Activated CD4-positive, alpha-beta T cell treated with anti-CD3 and anti-CD28 coated beads, Interleukin-2, amount 10 ng/mL, durations not matched to agents 24 days and 14 days (primary cell): ENCODE results near the gene C9orf152. TPM values are rescaled to one million over a fixed set of nuclear protein-coding genes. Genes with fewer than 3 reads are reported as not detected.
"Not testable (repeated sequence)": the region's sequence is repeated elsewhere in the genome, so short reads cannot be mapped to it uniquely, and the experiment has no call there.

Source experiments
- DNase-seq: peaks from one replicate; pipeline ENCODE4 v3.0.0; 2022
- H3K27ac Mint-ChIP-seq: one replicate; pipeline ENCODE4 v1.8.0; 2022; ENCODE audit warnings: mild to moderate bottlenecking, mixed read lengths
- H3K27me3 Mint-ChIP-seq: one replicate; pipeline ENCODE4 v1.8.0; 2022; ENCODE audit warnings: mixed read lengths
- H3K36me3 Mint-ChIP-seq: one replicate; pipeline ENCODE4 v1.8.0; 2022; ENCODE audit warnings: low read depth, mild to moderate bottlenecking, mixed read lengths
- H3K4me1 Mint-ChIP-seq: one replicate; pipeline ENCODE4 v1.8.0; 2021; ENCODE audit warnings: mixed read lengths
- H3K4me3 Mint-ChIP-seq: one replicate; pipeline ENCODE4 v1.8.0; 2022; ENCODE audit warnings: mild to moderate bottlenecking, moderate library complexity, mixed read lengths
- H3K9me3 Mint-ChIP-seq: one replicate; pipeline ENCODE4 v1.8.0; 2021; ENCODE audit warnings: mixed read lengths
- intact Hi-C: fragments of 100-400 bp; cut with micrococcal nuclease; formaldehyde crosslinking; loops from one replicate; pipeline ENCODE4 v1.15.1; 2023
- total RNA-seq: library from RNA; stranded (reverse); gene quantifications from 2 replicates; pipeline ENCODE4 v1.2.3, GENCODE V29; 2022

C9orf152 gene
- total RNA-seq, 1 donor from 2014 or later, result not detected

DNA sequence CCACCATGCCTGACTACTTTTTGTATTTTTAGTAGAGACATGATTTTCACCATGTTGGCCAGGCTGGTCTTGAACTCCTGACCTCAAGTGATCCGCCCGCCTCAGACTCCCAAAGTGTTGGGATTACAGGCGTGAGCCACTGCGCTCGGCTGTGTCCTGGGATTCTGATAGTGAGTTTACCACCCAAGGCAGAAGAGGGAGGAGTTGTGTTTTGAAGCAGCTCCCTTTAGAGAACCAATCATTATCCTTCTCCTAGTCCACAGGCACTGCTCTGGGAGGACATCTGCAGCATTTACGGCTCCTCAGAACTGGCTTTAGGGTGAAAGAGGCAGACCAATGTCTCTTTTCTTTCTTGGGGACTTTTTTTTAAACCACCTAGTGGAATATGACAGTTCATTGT, 5.7 kb downstream of the C9orf152 start:
- DNase-seq, result no peak
- Mint-ChIP-seq H3K9me3 (no peaks in the 10 kb centered on the region), H3K36me3 (no peaks in the 10 kb centered on the region), H3K27ac (no peak overlapping the region), H3K4me3 (no peak overlapping the region), H3K27me3 (peaks cover 16% of the 10 kb centered on the region), H3K4me1 (no peaks in the 10 kb centered on the region)
- intact Hi-C loops, result no loop called here

DNA sequence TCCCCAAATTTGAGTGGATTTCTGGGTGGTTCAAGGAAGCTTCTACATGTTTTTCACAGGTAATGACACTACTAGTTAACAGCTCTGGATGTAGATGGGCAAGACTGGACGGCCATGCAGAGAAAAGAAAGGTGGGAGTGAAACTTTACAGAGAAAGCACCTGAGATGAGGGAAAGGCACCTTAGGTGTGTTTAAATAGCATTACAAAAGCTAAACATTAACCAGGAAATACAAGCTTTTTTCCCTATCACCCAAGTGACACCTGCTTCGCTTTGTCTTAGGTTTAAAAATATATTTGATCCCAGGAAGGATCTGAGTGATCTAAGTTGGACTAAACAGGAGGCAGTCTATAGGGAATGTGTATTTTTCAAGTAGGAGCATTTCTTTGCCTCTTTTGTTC, 8.3 kb downstream of the C9orf152 start:
- no peak overlapping the region for H3K27ac Mint-ChIP-seq
- H3K4me3 Mint-ChIP-seq, result no peak overlapping the region
- no peaks in the 10 kb centered on the region for H3K4me1 Mint-ChIP-seq
- no peaks in the 10 kb centered on the region for H3K9me3 Mint-ChIP-seq
- intact Hi-C loops, result no loop called here
- no peaks in the 10 kb centered on the region for H3K36me3 Mint-ChIP-seq
- DNase-seq, result no peak
- peaks cover 10% of the 10 kb centered on the region for H3K27me3 Mint-ChIP-seq

DNA sequence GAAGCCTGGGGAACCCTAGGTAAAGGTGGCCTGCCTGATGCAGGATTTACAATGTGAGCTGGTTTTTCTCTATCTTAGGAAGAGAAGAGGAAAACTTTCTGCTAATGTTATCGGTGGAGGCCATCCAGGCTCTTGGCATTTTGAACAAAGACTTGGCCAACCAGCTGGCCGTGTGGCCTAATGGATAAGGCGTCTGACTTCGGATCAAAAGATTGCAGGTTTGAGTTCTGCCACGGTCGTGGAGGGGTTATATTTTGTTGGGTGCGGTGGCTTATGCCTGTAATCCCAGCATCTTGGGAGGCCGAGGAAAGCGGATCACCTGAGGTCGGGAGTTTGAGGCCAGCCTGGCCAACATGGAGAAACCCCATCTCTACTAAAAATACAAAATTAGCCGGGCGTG, 9.6 kb downstream of the C9orf152 start:
- peaks cover 3% of the 10 kb centered on the region for H3K4me1 Mint-ChIP-seq
- peaks cover 8% of the 10 kb centered on the region for H3K27me3 Mint-ChIP-seq
- no peak overlapping the region for H3K27ac Mint-ChIP-seq
- H3K36me3 Mint-ChIP-seq, result no peaks in the 10 kb centered on the region
- no peak overlapping the region for H3K4me3 Mint-ChIP-seq
- no peaks in the 10 kb centered on the region for H3K9me3 Mint-ChIP-seq
- intact Hi-C loops, result no loop called here
- DNase-seq, result no peak

DNA sequence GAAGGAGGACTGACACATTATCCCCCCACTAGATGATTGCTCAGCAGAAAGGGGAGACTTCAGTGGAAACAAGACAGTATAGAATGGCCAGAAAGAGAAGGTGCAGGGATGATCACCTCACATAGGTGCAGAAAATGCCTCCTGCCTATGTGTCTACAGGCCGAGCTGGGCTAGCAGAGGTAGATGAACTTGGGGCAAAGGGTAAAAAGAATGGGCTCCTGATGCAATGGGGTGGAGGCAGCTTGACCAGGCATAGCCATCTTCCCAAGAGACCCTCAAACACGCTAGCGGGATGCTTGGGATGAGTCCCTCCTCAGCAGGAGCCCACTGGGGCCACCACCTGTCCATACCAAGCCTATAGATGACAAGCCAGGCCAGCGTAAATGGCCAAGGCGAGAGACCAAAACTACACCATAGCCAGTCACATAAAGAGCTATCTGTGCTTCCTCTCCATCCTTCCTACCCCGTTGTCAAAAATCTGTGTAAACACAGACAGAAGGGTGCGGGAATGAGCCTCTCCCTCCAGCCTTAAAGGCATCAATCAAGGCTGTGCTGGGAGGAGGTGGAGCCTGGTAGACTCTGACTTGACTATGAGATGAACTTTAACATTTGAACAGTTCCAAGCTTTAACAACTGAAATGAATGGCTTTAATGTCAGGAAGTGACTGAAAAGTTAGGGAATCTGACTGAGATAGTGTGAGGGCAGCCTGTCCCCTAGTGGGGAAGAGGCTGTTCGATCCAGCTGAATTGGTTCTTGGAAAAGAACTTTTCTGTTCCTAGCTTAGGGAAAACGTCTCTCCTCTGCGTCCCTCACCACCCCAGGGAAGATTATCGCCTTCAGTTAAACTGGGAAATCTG, 10.4 kb downstream of the C9orf152 start:
- Mint-ChIP-seq H3K27me3 (peaks cover 8% of the 10 kb centered on the region), H3K4me3 (no peak overlapping the region), H3K4me1 (peaks cover 9% of the 10 kb centered on the region), H3K9me3 (no peaks in the 10 kb centered on the region), H3K36me3 (no peaks in the 10 kb centered on the region), H3K27ac (no peak overlapping the region)
- no peak for DNase-seq
- intact Hi-C loops, result no loop called here

DNA sequence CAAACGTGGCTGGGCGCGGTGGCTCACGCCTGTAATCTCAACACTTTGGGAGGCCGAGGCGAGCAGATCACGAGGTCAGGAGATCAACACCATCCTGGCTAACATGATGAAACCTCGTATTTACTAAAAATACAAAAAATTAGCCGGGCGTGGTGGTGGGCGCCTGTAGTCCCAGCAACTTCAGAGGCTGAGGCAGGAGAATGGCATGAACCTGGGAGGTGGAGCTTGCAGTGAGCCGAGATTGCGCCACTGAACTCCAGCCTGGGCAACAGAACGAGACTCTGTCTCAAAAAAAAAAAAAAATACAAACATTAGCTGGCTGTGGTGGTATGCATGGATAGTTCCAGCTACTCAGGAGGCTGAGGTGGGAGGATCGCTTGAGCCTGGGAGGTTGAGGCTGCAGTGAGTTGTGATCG, 11.9 kb downstream of the C9orf152 start:
- intact Hi-C loops, H3K27ac Mint-ChIP-seq, H3K9me3 Mint-ChIP-seq, DNase-seq, H3K4me1 Mint-ChIP-seq, H3K4me3 Mint-ChIP-seq, H3K27me3 Mint-ChIP-seq, H3K36me3 Mint-ChIP-seq: not testable (repeated sequence)

DNA sequence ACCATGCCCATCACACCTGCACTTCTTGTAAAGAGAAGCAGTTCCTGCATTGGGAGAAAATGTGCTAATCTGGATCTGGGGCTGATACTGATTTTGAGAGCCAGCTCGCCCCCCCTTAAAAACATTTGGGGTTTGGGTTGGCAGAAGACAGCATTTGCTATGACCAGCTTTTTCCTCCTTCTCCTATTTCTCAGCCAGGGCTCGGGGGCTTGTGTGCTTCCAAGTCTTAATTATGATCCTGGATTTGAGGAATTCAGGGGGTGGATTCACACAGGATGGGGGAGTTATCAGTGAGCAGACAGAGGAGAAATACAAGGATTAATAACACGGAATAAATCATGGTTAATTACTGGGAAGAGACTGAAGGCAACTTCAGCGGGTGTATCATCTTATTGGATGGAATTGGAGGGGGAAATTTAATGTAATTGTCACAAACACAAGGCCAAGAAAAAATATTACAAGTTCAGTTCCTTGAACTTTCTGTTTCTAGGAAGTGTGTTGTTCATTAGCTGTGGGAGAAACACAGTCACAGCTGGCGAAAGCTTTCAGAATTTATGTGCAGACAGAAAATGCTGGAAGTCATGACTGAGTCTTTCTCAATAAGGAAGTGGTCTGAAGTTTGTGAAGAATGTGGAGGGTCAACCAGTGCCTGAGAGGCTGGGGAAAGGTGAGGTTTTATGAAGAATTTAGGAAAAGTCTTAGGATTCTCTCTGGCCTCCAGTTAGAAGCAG, 15.3 kb downstream of the C9orf152 start:
- Mint-ChIP-seq H3K36me3 (no peaks in the 10 kb centered on the region), H3K9me3 (no peaks in the 10 kb centered on the region), H3K27ac (no peak overlapping the region), H3K27me3 (no peaks in the 10 kb centered on the region), H3K4me3 (no peak overlapping the region), H3K4me1 (peaks cover 12% of the 10 kb centered on the region)
- no peak for DNase-seq
- intact Hi-C loops, result no loop called here

DNA sequence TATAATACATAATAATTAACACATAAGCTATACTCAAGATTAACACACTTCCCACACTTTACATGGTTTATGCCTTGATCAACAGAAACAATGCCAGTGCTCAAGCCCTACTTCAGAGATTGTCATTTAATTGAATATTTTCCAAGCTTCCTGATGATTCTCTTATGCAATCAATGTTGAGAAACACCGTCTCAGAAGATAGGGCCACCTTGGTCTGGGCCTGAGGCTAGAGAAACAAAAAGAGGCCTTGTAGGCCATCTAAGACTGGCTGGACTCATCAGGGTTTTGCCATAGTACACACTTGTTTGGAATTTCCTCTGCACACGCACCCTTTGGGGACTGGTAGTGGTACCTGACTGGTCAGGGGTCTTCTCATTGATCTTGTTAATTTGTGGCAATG, 16.3 kb downstream of the C9orf152 start:
- no peak for DNase-seq
- Mint-ChIP-seq H3K36me3 (no peaks in the 10 kb centered on the region), H3K4me3 (no peak overlapping the region), H3K27me3 (no peaks in the 10 kb centered on the region), H3K27ac (no peak overlapping the region), H3K9me3 (no peaks in the 10 kb centered on the region), H3K4me1 (peaks cover 12% of the 10 kb centered on the region)
- intact Hi-C loops, result no loop called here

DNA sequence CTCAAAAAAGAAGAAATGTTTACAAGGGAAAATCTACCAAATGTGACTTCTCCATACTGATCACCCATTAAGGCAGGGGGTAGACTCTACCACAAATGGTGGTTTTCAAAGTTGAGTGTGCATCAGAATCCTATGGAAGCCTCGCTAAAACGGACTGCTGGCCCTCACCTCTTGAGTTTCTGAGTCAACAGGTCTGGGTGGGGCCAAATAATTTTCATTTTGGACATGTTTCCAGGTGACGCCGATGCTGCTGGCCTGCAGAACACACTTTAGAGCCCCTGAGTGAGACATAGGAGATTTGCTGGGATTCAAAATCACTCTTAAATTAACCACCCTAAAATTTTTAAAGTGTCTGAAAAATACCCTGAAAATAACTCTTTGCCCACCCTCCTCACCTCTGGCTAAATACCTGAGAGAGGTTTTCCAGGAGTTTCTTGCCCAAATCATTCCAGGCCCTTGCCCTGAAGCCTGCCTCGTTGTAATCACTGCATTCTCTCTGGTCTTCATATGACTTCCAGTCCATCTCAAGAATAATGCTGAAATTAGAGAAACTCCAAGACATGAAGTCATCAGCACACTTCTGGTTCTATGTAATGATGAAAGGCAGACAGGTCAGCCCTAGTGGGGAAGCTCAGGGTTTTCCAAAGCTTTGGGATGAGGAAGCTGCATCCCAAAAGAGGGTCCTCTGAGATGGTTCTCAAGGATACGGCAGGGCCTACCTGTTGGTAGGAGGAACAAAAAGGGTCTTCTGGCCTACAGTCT, 18.2 kb downstream of the C9orf152 start:
- no peak for DNase-seq
- no peak overlapping the region for H3K27ac Mint-ChIP-seq
- H3K36me3 Mint-ChIP-seq, result no peaks in the 10 kb centered on the region
- peaks cover 15% of the 10 kb centered on the region for H3K4me1 Mint-ChIP-seq
- intact Hi-C loops, result no loop called here
- H3K27me3 Mint-ChIP-seq, result peaks cover 3% of the 10 kb centered on the region
- H3K9me3 Mint-ChIP-seq, result no peaks in the 10 kb centered on the region
- no peak overlapping the region for H3K4me3 Mint-ChIP-seq

DNA sequence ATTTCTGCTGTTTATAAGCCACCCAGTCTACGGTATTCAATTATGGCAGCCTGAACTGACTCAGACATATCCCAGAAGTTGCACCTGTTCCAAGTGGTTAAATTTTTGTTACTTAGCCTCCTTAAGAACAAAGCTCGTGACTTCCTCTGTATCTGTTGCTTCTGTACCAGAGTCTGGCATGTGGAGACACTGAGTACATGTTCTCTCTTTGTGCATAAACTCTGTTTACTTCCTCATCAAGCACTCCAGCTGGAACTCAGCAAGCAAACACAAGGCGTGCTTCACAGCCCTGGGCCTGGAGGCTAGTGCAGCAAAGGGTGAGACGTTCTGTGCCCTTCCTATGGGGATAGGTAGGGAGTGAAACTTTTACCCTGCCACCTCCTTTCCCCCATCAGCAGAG, 19.0 kb downstream of the C9orf152 start:
- no peak for DNase-seq
- no peaks in the 10 kb centered on the region for H3K36me3 Mint-ChIP-seq
- H3K27ac Mint-ChIP-seq, result no peak overlapping the region
- H3K4me3 Mint-ChIP-seq, result no peak overlapping the region
- peaks cover 12% of the 10 kb centered on the region for H3K4me1 Mint-ChIP-seq
- peaks cover 5% of the 10 kb centered on the region for H3K27me3 Mint-ChIP-seq
- no peaks in the 10 kb centered on the region for H3K9me3 Mint-ChIP-seq
- intact Hi-C loops, result no loop called here

DNA sequence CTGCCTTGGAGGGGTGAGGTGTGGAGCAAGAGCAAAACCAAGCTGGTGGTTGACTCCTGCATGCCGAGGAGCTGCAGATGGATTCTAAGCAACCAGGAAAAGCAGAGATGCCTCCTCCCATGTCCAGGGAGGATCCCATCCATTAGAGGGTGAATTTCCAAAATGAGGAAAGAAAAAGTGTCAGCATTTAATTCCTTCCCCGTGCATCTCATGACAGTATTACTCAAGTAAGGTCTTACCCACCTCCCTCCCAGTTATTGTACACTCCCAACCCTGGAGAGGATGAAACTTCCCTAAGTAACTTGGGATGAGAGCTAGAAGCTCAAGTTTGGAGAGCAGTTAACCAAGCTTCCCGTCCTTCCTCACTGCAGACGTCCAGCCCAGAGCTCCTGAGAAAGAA, 19.9 kb downstream of the C9orf152 start:
- H3K27me3 Mint-ChIP-seq, result peaks cover 5% of the 10 kb centered on the region
- peaks cover 14% of the 10 kb centered on the region for H3K4me1 Mint-ChIP-seq
- H3K4me3 Mint-ChIP-seq, result no peak overlapping the region
- no peaks in the 10 kb centered on the region for H3K9me3 Mint-ChIP-seq
- DNase-seq, result no peak
- intact Hi-C loops, result no loop called here
- H3K27ac Mint-ChIP-seq, result no peak overlapping the region
- no peaks in the 10 kb centered on the region for H3K36me3 Mint-ChIP-seq

DNA sequence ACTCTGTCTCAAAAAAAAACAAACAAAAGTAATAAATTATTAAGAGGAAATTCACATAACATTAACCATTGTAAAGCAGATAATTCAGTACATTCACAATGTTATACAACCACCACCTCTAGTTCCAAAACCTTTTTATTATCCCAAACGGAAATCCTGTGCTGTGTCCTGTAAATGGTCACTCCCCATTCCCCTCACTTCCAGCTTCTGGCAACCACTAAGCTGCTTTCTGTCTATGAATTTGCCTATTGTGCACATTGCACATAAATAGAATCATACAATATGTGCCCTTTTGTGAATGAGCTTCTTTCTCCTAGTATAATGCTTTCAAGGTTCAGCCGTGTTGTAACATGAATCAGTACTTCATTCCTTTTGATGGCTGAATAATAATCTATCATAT, 20.8 kb downstream of the C9orf152 start:
- intact Hi-C loops, result no loop called here
- no peaks in the 10 kb centered on the region for H3K36me3 Mint-ChIP-seq
- no peak for DNase-seq
- peaks cover 11% of the 10 kb centered on the region for H3K4me1 Mint-ChIP-seq
- H3K9me3 Mint-ChIP-seq, result no peaks in the 10 kb centered on the region
- peaks cover 5% of the 10 kb centered on the region for H3K27me3 Mint-ChIP-seq
- no peak overlapping the region for H3K27ac Mint-ChIP-seq
- H3K4me3 Mint-ChIP-seq, result no peak overlapping the region

DNA sequence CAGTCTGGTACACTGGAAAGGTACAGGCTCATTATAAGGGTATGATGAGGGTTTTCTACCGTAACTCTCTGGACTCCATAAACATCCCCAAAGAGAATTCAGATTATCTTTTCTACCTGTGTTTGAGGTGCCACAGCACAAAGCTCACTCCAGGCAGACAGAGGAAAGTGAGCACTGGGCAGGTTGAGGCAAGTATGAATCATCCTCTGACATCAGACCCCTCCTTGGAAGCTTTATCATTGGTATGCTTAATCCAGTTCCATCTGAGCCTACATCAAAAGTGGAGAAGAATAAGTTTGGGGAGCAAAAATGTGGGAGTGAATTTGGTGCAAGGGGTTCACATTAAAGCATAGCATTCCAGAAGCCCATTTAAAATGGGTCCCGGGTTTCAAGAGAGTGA, 21.7 kb downstream of the C9orf152 start:
- Mint-ChIP-seq H3K9me3 (no peaks in the 10 kb centered on the region), H3K27me3 (peaks cover 5% of the 10 kb centered on the region), H3K27ac (no peak overlapping the region)

DNA sequence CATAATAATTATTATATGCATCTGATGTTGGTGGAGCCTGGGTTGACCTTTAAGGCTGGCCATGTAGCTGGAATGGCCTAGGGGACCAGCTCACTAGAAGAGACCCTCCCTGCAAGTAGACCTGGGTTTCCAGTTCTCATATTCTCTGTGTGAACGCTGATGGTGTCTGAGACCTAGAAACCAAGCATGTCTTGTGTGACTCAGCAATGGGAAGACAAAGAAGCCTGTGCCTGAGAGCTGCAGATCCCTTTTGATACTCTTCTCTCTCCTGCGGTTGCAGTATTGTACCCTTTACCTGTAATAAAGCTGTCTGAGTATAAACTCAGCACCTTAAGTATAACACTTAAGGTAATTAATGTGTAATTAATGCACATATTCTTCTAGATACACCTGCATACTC, 22.2 kb downstream of the C9orf152 start:
- no peak overlapping the region for H3K27ac Mint-ChIP-seq
- no peak overlapping the region for H3K4me3 Mint-ChIP-seq
- H3K27me3 Mint-ChIP-seq, result peaks cover 5% of the 10 kb centered on the region
- no peaks in the 10 kb centered on the region for H3K36me3 Mint-ChIP-seq
- H3K9me3 Mint-ChIP-seq, result peaks cover 4% of the 10 kb centered on the region
- H3K4me1 Mint-ChIP-seq, result peaks cover 11% of the 10 kb centered on the region
- DNase-seq, result no peak
- intact Hi-C loops, result no loop called here

More for the DNA sequence above, 21.7 kb downstream of the C9orf152 start:
- peaks cover 11% of the 10 kb centered on the region for H3K4me1 Mint-ChIP-seq
- intact Hi-C loops, result no loop called here
- DNase-seq, result no peak
- no peaks in the 10 kb centered on the region for H3K36me3 Mint-ChIP-seq
- H3K4me3 Mint-ChIP-seq, result no peak overlapping the region
